Coronary artery (tissue), 2 donors: Measurements from ENCODE around the gene PRKN.

Experiments used
- DNase-seq: peaks from one replicate; pipeline ENCODE4 v3.0.0-alpha.2; 2017; ENCODE audit warnings: low spot score
- H3K27ac ChIP-seq, 2 donors: fragments of 200-600 bp; sonication (generic); one replicate each; pipeline ENCODE4 v1.5.1; 2016 to 2019
- H3K4me3 ChIP-seq: fragments of 200-600 bp; sonication (generic); 2 replicates; pipeline ENCODE4 v1.5.1; 2016; ENCODE audit warnings: mild to moderate bottlenecking, moderate library complexity
- CTCF ChIP-seq: fragments of 200-600 bp; sonication (generic); IDR thresholded peaks from one replicate; pipeline ENCODE4 v1.5.1; 2019; ENCODE audit warnings: antibody characterized with exemption

The PRKN gene

GRCh38 chr6:162289972-162290371 lies 437.6 kb downstream of the PRKN start:
- TF ChIP-seq CTCF = no peak
- Histone ChIP-seq H3K4me3 (no peak overlapping the region), H3K27ac (no peak overlapping the region)
- no peak for DNase-seq

GRCh38 chr6:162273986-162274385 lies 453.6 kb downstream of the PRKN start:
- no peak for TF ChIP-seq CTCF
- Histone ChIP-seq H3K27ac (no peak overlapping the region), H3K4me3 (no peak overlapping the region)
- DNase-seq = no peak

GRCh38 chr6:162271922-162272321 lies 455.6 kb downstream of the PRKN start:
- no peak for TF ChIP-seq CTCF
- DNase-seq = no peak
- Histone ChIP-seq H3K27ac (no peak overlapping the region), H3K4me3 (no peak overlapping the region)

- Histone ChIP-seq H3K27ac (no peak overlapping the region), H3K4me3 (no peak overlapping the region)
- TF ChIP-seq CTCF = no peak
- DNase-seq = no peak
Measured at GRCh38 chr6:162270966-162271365, 456.6 kb downstream of the PRKN start.

- Histone ChIP-seq H3K4me3 (no peak overlapping the region), H3K27ac (no peak overlapping the region)
- TF ChIP-seq CTCF = no peak
- no peak for DNase-seq
Measured at GRCh38 chr6:162267641-162268040, 459.9 kb downstream of the PRKN start.

- no peak for DNase-seq
- Histone ChIP-seq H3K27ac (no peak overlapping the region), H3K4me3 (no peak overlapping the region)
- TF ChIP-seq CTCF = no peak
Measured at GRCh38 chr6:162267126-162267525, 460.4 kb downstream of the PRKN start.

- DNase-seq = no peak
- no peak for TF ChIP-seq CTCF
- no peak overlapping the region for H3K4me3 ChIP-seq
- no peak overlapping the region for H3K27ac ChIP-seq
Measured at GRCh38 chr6:162264581-162264980, 463.0 kb downstream of the PRKN start.
